Type B pancreatic cell (in vitro differentiated cells): ENCODE data around the gene CIAO2B. TPM values are rescaled to one million over a fixed set of nuclear protein-coding genes. Genes with fewer than 3 reads are reported as not detected.
A peak's percentile ranks its signal among the peaks of the same experiment; 100 is the strongest.

Source experiments
- DNase-seq: peaks from one replicate; pipeline ENCODE4 v3.0.0; 2021; ENCODE audit warnings: mixed read lengths; ENCODE audit not compliant: unreplicated experiment; ENCODE audit errors: extremely low spot score
- H3K27ac Mint-ChIP-seq: 2 replicates; pipeline ENCODE4 v1.8.0; 2021; ENCODE audit warnings: mild to moderate bottlenecking, mixed read lengths
- H3K27me3 Mint-ChIP-seq: 2 replicates; pipeline ENCODE4 v1.8.0; 2021; ENCODE audit warnings: mixed read lengths
- H3K36me3 Mint-ChIP-seq: 2 replicates; pipeline ENCODE4 v1.8.0; 2021; ENCODE audit warnings: mixed read lengths
- H3K4me1 Mint-ChIP-seq: one replicate; pipeline ENCODE4 v1.8.0; 2021; ENCODE audit warnings: mixed read lengths; ENCODE audit not compliant: unreplicated experiment
- H3K4me3 Mint-ChIP-seq: 2 replicates; pipeline ENCODE4 v1.8.0; 2021; ENCODE audit warnings: mild to moderate bottlenecking, mixed read lengths
- H3K9me3 Mint-ChIP-seq: 2 replicates; pipeline ENCODE4 v1.8.0; 2021; ENCODE audit warnings: mixed read lengths
- total RNA-seq: library from RNA; stranded (reverse); gene quantifications from 2 replicates; pipeline ENCODE4 v1.2.1, GENCODE V29; 2021; ENCODE audit warnings: low replicate concordance
- TF ChIP-seq, protein P1 (sequence below): fragments of 200-600 bp; sonication (generic); conservative IDR thresholded peaks from 2 replicates; pipeline ENCODE4 v1.5.0; 2021; ENCODE audit warnings: antibody characterized with exemption, mild to moderate bottlenecking

Gene CIAO2B
- total RNA-seq, 1 donor from 2014 or later = 71.3 TPM

DNA sequence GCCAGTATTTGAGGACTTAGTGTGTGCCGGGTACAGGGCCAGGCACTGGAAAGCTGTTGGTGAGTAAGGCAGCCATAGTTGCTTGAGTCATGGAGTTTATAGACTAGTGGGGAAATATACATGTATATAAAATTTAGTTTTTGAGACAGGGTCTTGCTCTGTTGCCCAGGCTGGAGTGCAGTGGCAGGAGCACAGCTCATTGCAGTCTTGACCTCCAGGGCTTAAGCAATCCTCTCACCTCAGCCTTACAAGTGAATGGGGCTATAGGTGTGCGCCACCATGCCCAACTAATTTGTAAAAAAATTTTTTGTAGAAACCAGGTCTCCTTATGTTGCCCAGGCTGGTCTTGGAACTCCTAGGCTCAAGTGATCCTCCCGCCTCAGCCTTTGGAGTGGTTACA lies 51.5 kb downstream of the CIAO2B start:
- TF ChIP-seq, protein P1, sequence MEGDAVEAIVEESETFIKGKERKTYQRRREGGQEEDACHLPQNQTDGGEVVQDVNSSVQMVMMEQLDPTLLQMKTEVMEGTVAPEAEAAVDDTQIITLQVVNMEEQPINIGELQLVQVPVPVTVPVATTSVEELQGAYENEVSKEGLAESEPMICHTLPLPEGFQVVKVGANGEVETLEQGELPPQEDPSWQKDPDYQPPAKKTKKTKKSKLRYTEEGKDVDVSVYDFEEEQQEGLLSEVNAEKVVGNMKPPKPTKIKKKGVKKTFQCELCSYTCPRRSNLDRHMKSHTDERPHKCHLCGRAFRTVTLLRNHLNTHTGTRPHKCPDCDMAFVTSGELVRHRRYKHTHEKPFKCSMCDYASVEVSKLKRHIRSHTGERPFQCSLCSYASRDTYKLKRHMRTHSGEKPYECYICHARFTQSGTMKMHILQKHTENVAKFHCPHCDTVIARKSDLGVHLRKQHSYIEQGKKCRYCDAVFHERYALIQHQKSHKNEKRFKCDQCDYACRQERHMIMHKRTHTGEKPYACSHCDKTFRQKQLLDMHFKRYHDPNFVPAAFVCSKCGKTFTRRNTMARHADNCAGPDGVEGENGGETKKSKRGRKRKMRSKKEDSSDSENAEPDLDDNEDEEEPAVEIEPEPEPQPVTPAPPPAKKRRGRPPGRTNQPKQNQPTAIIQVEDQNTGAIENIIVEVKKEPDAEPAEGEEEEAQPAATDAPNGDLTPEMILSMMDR = no peak
- no peaks in the 10 kb centered on the region for H3K9me3 Mint-ChIP-seq
- no peaks in the 10 kb centered on the region for H3K27me3 Mint-ChIP-seq
- H3K4me1 Mint-ChIP-seq = peaks cover 19% of the 10 kb centered on the region
- DNase-seq = no peak
- peak overlapping the region; percentile 39 for H3K4me3 Mint-ChIP-seq
- peaks cover 10% of the 10 kb centered on the region for H3K36me3 Mint-ChIP-seq
- no peak overlapping the region for H3K27ac Mint-ChIP-seq

Other genes starting within 250 kb of the CIAO2B start
- 64.4 and 72.1 TPM in 2 replicates for gene CMTM4, start 237.7 kb downstream of the CIAO2B start, total RNA-seq
- 113 and 135 TPM in 2 replicates for gene DYNC1LI2, start 182.8 kb downstream of the CIAO2B start, total RNA-seq
- 0.41 TPM in 1 of 2 replicates, not detected in the other for gene TERB1, start 132.8 kb downstream of the CIAO2B start, total RNA-seq
- 69.4 and 92.5 TPM in 2 replicates for gene NAE1, start 103.4 kb downstream of the CIAO2B start, total RNA-seq
- gene CA7, start 90.0 kb downstream of the CIAO2B start, total RNA-seq = 0.70 and 1.2 TPM in 2 replicates
- 16.1 and 18.5 TPM in 2 replicates for gene PDP2, start 53.9 kb downstream of the CIAO2B start, total RNA-seq
- 0.55 and 1.7 TPM in 2 replicates for gene CDH16, start 15.5 kb downstream of the CIAO2B start, total RNA-seq
- 1.3 and 2.5 TPM in 2 replicates for gene RRAD, start 8.9 kb downstream of the CIAO2B start, total RNA-seq
- 44.9 and 54.1 TPM in 2 replicates for gene CES2, start 1.1 kb upstream of the CIAO2B start, total RNA-seq
- 0.48 and 1.1 TPM in 2 replicates for gene CES3, start 26.9 kb upstream of the CIAO2B start, total RNA-seq
- 11.5 and 13.9 TPM in 2 replicates for gene CES4A, start 54.2 kb upstream of the CIAO2B start, total RNA-seq
- 48.8 and 77.1 TPM in 2 replicates for gene CBFB, start 94.7 kb upstream of the CIAO2B start, total RNA-seq
- gene PHAF1, start 175.5 kb upstream of the CIAO2B start, total RNA-seq = 22.8 and 26.8 TPM in 2 replicates
- gene B3GNT9, start 216.6 kb upstream of the CIAO2B start, total RNA-seq = 9.7 and 11.0 TPM in 2 replicates
- 6.2 and 14.8 TPM in 2 replicates for gene TRADD, start 225.5 kb upstream of the CIAO2B start, total RNA-seq
- 4.5 and 9.2 TPM in 2 replicates for gene FBXL8, start 225.6 kb upstream of the CIAO2B start, total RNA-seq
- 10.4 and 11.1 TPM in 2 replicates for gene HSF4, start 230.3 kb upstream of the CIAO2B start, total RNA-seq
- gene NOL3, start 236.1 kb upstream of the CIAO2B start, total RNA-seq = 8.4 and 17.5 TPM in 2 replicates
- 43.5 and 77.8 TPM in 2 replicates for gene MATCAP1, start 249.6 kb upstream of the CIAO2B start, total RNA-seq